ENCODE measurements around the gene TDRD7. TPM values are rescaled to one million over a fixed set of nuclear protein-coding genes. Genes with fewer than 3 reads are reported as not detected.

Gene TDRD7
- total and polyA plus RNA-seq, 2 of the 13 experiments (the other 11 are each of a cell fraction or from before 2014, with no cell fraction given): 9.8 to 15.5 TPM

GRCh38 chr9:97411789-97412625, at the start of gene TDRD7 (continued):
- TF ChIP-seq SNAPC5 (CRISPR knock-in tag; IDR thresholded peaks at IDR 0.05; ENCODE audit: borderline replicate concordance) (0 out of 2 replicates have a peak, but pooled peaks have one; percentile 27), ZFP1 (CRISPR knock-in tag; IDR thresholded peaks at IDR 0.05) (0 out of 2 replicates have a peak, but pooled peaks have one; percentile 71), TCF12 (IDR thresholded peaks at IDR 0.05) (no peak), TCF12 (CRISPR knock-in tag; IDR thresholded peaks at IDR 0.05) (no peak), ZNF83 (CRISPR knock-in tag; IDR thresholded peaks at IDR 0.05; ENCODE audit: borderline replicate concordance) (0 out of 2 replicates have a peak, but pooled peaks have one; percentile 49), ATRX (CRISPR knock-in tag; IDR thresholded peaks at IDR 0.05; ENCODE audit: borderline replicate concordance) (no peak), GABPB1 (CRISPR knock-in tag; IDR thresholded peaks at IDR 0.05) (peak; percentile 82), ZNF572 (CRISPR knock-in tag; IDR thresholded peaks at IDR 0.05) (no peak), KAT2B (IDR thresholded peaks at IDR 0.05; ENCODE audit: borderline replicate concordance, low read depth, low read length) (no peak), ZNF142 (CRISPR knock-in tag; IDR thresholded peaks at IDR 0.05) (no peak), HBP1 (CRISPR knock-in tag; IDR thresholded peaks at IDR 0.05; ENCODE audit: low read depth) (0 out of 2 replicates have a peak, but pooled peaks have one; percentile 34), NFIB (CRISPR knock-in tag; IDR thresholded peaks at IDR 0.05; ENCODE audit: borderline replicate concordance) (no peak), KMT2B (CRISPR knock-in tag; IDR thresholded peaks at IDR 0.05) (peak; percentile 73), CSRNP2 (CRISPR knock-in tag; conservative IDR thresholded peaks at IDR 0.05; ENCODE audit: low read depth) (no peak), ZC3H4 (CRISPR knock-in tag; IDR thresholded peaks at IDR 0.05; ENCODE audit: borderline replicate concordance) (no peak), JUND (CRISPR knock-in tag; IDR thresholded peaks at IDR 0.05) (no peak), HOXA9 (CRISPR knock-in tag; IDR thresholded peaks at IDR 0.05; ENCODE audit: borderline replicate concordance) (0 out of 2 replicates have a peak, but pooled peaks have one; percentile 55), HNRNPH1 (optimal IDR thresholded peaks at IDR 0.05; ENCODE audit: low read depth, low read length) (no peak), NR2F1 (CRISPR knock-in tag; IDR thresholded peaks at IDR 0.05) (no peak)

Measured in HepG2 (cell line).